Measurements from ENCODE around the gene CFAP46.
"Not testable (repeated sequence)": the region's sequence is repeated elsewhere in the genome, so short reads cannot be mapped to it uniquely, and the experiment has no call there.

Gene CFAP46

DNA sequence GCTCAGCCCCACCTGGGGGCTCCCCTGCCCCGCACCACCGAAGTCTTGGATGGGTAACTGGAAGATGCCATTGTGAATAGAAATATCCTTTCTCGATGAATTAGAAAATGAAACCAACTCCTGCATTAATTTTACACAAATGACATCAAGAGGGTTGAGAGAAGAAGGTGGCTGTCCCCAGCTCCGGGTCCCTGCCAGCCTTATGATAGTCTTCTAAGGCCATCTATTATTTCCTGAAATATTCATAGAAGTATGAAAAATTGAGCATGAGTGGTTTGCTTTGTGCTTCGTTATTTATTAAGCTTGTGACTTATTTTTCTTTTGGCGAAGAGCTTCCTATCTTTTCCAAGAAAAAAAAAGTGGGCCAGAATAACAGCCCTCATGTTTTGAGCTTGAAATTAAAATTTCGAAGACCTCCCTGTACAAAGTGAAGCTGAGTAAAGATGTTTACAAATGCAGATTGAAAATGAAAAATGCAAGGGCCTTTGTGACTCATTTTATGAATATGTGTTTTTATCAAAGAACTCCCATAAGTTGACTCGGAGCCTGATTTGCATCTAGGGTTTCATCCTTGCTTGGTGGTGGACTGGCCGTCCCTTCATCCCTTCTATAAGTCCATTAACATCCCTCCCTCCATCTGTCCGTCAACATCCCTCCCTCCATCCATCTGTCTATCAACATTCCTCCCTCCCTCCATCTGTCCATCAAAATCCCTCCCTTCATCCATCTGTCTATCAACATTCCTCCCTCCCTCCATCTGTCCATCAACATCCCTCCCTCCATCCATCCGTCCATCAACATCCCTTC lies 20.5 kb upstream of the CFAP46 start:
- no peak for DNase-seq (ENCODE audit: low spot score)

DNA sequence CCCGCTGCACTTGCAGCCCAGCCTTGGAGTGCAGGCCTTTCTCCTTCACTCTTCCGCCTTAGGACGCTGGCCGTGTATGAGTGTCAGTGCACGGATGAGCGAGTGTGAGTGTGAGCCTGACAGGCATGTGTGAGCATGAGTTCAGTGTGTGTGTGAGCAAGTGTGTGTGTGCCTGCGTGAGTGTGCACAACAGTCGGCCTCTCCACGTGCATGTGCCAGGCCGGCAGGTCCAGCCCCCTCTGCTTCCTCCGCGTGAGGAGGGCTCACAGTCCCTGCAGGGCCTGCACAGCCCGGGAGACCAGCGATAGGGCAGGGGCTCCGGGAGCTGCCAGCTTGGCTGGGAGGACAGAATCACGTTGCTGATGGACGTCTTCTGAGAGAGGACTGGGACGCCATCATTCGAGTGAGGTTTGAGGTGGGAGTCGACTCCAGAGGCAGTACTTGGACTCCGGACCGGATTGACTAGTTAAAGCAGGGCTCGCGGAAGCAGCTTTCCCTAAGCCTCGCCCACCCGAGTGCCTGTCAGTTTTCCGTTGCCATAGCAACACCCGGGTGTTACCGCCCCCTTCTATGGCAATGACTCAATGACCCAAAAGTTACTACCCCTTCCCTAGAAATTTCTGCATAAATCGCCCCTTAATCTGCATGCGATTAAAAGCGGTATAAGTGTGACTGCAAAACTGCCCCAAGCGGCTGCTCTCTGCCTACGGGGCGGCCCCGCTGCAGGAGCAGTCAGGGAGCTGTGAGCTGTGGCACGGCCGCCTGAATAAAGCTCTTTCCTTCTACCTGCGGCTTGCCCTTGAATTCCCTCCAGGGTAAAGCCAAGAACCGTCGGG lies 19.6 kb upstream of the CFAP46 start:
- no peak for DNase-seq (ENCODE audit: low spot score)

DNA sequence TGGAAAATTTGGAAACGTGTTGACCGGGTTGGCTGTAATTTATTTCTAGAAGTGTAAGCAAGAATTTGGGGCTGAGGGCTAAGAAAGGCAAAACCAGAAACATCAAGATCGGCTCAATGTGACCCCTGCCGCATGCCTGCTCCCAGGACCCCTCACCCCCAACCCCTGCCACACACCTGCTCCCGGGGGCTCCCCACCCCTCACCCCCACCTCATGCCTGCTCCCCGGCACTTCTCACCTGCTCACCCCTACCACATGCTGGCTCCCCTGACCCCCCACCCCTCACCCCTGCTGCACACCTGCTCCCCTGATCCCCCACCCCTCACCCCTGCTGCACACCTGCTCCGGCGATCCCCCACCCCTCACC lies 19.0 kb upstream of the CFAP46 start:
- DNase-seq (ENCODE audit: low spot score): no peak

DNA sequence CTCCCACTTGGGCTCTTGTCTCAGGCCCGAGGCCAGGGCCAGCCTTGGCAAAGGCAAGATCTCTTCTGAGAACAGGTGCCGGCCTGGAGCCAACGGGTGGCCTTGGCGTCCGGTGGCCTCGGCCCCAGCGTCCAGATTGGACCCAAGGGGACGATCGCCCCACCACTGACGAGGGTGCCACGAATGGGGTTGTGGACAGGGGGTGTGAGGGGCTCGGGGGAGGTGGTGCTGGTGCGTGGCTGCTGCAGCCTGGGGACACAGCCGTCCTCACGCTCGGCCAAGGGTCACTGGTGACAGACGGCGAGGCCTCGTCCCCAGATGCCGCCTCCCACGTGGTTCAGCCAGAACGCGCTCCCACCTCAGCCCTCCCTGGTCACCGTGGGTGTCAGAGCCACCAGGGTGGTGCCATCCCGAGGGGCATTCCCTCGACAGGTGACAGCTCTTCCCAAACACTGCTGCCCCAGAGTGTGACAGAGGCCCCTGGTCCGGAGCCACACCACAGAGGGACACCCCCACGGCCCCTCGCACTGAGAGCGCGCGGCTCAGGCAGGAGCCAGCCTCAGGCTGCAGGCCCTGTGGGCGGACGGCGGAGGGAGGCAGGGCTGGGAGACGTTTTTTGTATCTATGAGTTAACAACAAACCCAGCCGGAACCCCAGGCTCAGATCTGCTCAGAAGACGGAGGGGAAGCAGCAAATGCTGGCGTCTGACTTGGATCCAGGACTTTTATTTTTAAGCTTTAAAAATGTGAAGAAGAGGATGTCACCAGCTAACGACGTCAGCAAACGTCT lies 18.5 kb upstream of the CFAP46 start:
- no peak for DNase-seq (ENCODE audit: low spot score)

DNA sequence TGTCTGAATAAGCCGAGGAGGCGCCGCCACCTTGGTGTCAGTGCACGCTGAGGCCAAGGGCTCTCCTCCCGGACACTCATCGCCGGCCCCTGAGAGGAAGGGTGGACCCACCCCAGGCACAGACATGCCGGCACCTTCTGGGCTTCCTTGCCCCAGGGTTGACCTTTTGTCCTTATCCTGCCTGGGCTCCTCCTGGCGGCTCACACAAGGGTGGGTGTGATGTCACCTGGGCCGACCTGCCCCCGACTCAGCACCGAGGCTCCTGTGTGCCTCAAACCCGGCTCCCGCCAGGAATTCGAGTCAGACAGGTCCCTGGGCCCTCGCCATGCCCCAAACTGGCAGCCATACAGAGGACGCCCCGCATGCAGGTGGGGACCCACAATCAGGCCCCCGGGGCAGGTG lies 17.7 kb upstream of the CFAP46 start:
- no peak for DNase-seq (ENCODE audit: low spot score)

DNA sequence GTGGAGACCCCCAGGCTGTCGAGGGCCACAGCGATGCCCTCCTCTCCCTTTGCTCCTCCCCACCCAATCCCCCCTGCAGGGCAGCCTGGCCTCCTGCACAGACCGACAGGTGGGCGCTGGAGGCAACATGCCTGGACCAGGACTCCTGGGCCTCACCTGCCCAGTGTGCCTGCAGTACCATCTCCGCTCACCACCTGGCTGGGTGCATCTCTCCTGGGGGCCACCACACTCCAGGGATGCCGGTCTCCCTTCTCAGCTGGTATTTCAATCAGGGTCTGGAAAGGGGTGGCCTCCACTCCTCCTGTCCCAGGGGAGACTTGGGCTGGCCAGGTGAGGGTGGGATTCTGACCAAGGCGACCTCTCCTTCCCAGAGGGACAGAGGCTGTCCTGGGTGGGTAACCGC lies 17.2 kb upstream of the CFAP46 start:
- no peak for DNase-seq (ENCODE audit: low spot score)

DNA sequence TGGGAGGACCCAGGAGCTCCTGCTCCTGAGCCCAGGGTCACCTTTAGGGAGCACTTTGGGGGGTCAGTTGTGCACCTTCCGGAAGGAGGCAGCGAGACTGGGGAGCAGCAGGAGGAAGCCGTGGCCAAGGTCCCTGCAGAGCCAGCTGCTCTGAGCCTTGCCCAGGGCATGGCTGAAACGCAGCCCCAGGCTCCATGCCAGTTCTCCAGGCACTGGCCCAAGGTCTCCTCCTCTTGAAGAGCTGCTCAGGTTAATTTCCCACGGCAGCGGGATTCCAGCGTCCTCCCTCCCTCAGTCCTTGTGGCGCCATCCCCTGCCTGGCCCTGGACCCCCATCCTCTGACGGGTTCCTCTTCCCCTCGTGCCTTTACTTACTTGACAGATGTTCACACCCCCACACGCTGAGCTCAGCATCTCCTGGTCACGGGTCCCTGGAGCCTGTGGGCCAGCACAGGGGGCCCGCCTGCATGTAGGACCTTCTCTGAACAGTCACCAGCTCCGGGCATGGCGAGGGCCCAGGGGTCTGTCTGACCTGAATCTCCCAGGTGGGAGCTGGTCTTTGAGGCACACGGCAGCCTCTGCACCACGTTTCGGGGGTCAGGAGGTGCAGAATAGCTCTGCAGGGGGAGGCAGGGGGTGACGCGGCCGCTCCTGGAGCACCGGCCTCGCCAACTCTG lies 16.7 kb upstream of the CFAP46 start:
- DNase-seq (ENCODE audit: low spot score): no peak

DNA sequence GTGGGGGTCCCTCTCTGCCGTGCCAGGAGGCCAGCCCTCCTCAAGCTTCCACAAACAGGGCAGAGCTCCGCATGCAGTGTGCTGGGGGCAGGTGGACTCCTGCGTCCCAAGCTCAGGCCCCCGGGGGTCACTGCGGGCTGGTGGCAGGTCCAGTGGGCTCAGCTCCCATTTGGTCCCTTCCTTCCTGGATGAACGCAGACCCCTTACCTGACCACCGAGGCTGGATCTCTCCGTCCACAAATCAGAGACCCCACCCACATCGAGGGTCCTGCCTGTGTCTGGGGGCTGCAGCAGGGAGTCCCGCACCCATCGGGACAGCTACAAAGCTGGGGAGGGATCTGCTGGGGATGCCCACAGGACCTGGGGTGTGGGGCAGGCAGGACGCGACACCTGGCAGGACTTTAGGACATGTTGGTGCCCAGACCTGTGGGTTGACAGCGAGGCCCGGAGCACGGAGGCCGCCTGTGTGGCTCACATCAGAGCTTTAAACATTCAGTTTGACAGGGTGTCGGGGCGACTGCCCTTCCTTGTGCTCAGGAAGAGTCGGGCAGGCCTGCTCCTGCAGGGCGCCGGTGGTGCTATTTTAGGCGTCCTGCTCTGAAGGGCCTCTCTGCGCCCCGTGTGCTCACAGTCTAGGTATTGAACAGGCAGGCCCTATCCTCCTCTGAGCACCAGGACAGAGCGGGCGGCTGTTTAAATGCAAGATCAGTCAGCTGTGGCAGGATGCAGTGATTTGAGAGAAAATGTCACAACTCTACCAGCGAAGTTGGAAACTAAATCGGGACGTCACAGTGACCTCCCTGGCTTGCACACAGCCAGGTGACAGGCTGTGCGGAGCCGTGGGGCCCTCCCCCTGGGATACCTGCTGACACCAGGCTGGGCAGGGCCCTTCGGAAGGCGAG lies 15.9 kb upstream of the CFAP46 start:
- DNase-seq (ENCODE audit: low spot score): no peak

DNA sequence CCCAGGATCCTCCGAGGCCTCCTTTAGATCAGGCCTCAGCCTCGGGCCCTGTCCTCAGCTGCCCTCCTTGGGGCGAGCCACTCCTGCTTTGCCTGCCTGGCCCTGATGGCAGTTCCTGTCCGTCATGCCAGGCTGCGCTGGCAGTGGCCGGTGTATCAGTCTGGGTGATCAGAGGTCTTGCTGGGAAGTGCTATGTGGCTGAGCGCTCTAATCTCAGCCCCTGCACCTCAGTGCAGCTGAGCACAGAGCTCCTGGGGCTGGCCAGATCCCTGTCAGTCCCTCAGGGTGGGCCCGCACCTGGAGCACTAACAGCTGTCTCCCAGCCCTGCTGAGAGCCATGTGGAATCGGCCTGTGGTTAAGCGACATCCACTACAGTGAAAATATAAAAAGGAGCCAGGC lies 14.8 kb upstream of the CFAP46 start:
- DNase-seq (ENCODE audit: low spot score): no peak

DNA sequence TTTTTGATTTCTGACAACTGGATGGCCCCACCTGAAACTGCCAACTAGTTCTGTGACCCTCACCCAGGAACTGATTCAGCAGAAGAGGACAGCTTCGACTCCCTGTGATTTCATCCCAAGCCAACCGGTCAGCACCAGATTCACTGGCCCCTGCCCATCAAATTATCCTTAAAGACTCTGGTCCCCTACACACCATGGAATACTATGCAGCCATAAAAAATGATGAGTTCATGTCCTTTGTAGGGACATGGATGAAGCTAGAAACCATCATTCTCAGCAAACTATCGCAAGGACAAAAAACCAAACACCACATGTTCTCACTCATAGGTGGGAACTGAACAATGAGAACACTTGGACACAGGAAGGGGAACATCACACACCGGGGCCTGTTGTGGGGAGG lies 13.9 kb upstream of the CFAP46 start:
- not testable (repeated sequence) for DNase-seq (ENCODE audit: low spot score)

DNA sequence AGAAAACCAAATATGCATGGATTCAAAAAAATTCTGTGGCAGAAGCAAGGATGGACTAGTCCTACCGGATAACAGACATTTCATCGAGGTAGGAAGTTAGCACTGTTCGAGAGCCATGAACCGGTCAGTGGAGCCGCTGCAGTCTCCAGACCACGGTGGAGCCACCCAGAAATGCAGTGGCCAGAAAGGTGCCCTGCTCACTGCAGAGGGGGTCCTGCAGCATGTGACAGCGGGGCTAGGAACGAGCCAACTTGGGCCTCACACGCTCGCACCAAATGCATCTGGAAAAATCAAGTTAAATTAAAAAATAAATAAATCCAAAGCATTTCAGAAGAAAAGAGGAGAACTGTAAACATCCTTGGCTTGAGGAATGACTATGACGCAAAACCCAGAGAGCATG lies 13.1 kb upstream of the CFAP46 start:
- no peak for DNase-seq (ENCODE audit: low spot score)

DNA sequence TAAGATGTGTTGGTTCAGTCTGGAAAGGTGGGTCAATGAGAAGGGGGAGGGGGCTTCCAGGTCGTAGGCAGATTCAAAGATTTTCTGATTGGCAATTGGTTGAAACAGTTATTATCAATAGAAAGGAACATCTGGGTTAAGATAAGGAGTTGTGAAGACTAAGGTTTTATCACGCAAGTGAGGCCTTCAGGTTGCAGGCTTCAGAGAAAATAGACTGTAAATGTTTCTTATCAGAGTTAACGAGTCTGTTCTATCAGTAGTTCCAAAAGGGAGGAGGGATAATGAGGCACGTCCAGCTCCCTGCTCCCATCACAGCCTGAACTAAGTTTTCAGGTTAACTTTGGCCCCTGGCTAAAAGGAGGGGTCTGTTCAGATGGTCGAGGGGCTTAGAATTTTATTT lies 11.1 kb upstream of the CFAP46 start:
- no peak for DNase-seq (ENCODE audit: low spot score)

DNA sequence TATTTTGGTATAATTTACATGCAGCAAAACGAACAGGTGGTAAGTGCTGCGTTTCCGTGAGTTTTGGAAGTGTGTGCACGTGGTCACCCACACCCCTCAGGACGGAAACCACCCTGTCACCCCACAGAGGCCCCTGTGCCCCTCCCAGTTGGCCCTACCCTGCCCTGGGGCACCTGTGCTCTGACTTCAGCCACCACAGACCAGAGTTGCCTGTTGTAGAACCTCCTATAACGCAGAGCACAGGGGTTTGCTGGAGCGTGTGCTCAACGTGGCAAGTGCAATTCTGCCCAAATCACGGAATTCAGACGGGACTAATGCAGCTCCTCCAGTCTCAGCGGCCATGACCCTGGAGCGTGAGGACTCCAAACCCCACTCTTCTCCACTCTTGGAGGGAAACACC lies 9.6 kb upstream of the CFAP46 start:
- no peak for DNase-seq (ENCODE audit: low spot score)

DNA sequence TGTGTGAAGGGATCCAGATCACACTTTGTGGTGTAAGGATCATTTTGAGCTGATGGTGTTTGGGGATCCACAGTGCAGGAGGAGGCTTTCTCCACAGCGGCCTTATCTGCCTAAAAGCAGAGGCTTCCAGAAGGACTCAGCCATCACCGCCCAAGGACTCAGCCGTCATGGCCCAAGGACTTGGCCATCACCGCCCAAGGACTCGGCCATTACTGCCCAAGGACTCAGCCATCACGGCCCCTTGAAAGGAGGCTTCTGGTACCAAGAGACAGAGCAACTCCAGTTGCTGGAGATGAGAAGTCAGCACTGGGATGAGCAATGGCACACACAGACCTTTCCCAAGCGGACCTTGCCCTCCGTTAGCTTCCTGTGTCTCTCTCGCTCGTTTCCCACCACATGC lies 6.0 kb upstream of the CFAP46 start:
- DNase-seq (ENCODE audit: low spot score): no peak

DNA sequence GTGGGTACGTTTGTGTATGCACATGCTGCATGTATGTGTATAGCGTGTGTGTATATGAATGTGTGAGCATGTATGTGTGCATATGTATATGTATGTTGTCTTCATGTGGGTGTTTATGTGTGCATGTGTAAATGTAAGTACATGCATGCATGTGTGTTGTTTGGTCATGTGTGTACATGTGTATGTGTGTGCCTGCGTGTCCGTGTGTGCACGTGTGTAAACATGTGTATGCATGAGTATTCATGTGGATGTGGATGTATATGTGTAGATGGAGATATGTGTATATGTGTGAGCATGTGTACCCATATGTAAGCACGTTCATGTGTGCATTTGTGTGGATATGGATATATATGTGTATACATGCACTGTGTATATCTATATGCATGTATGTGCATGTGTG lies 5.5 kb upstream of the CFAP46 start:
- DNase-seq (ENCODE audit: low spot score): no peak

DNA sequence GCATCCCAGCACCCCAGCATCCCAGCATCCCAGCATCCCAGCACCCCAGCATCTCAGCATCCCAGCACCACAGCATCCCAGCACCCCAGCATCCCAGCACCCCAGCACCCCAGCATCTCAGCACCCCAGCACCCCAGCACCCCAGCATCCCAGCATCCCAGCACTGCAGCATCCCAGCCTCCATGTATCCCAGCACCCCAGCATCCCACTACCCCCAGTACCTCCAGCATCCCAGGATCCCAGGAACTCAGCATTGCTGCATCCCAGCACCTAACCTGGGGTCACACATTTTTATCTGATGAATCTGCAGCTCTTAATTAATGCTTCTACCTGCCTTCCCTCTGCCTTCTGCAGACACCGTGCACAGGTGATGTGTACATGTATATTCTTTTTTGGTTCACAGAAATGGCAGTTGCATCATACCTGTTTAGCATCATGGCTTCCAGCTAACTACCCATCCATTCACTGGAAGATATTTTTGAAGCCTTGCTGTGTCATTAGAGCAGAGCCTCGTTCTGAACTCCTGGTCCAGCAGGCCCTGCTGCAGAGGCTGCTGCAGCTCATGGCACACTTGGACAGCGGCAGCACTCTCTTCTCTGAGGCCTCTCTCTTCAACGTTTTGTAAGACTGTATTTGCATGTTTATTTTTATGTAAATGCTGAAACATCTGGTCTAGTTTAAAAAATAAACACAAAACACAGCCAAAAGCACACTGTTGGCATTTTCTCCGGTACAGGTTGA lies 4.6 kb upstream of the CFAP46 start:
- no peak for DNase-seq (ENCODE audit: low spot score)

DNA sequence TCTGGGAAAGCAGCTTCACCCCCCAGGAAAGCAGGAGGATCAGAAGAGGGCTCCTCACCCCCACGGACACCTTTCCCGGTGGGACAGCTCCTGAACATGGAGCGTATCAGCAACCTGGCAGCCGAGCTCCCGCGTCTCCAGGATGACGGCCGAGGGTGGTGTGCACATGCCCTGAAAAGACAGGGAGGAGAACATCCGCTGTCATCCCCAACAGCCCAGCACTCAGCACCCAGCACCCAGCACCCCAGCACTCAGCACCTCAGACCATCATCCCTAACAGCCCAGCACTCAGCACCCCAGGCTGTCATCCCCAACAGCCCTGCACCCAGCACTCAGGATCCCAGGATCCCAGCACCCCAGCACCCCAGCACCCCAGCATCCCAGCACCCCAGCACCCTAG lies 3.9 kb upstream of the CFAP46 start:
- no peak for DNase-seq (ENCODE audit: low spot score)

DNA sequence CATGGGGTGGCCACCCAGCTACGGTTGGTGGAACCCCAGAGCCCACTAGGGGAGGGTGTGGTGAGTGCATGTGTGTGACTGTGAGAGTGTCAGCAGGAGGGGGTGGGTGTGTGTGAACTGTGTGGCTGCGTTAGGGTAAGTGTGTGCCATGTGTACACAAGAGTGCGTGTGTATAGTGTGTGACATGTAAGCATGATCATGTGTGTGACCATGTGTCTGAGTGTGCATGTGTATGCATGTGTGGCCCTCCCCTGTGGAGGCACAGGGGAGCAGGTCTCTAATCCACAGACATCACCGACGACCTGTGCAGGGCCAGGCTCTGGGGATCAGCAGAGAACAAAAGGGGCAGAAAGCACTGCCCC lies 3.5 kb upstream of the CFAP46 start:
- no peak for DNase-seq (ENCODE audit: low spot score)

DNA sequence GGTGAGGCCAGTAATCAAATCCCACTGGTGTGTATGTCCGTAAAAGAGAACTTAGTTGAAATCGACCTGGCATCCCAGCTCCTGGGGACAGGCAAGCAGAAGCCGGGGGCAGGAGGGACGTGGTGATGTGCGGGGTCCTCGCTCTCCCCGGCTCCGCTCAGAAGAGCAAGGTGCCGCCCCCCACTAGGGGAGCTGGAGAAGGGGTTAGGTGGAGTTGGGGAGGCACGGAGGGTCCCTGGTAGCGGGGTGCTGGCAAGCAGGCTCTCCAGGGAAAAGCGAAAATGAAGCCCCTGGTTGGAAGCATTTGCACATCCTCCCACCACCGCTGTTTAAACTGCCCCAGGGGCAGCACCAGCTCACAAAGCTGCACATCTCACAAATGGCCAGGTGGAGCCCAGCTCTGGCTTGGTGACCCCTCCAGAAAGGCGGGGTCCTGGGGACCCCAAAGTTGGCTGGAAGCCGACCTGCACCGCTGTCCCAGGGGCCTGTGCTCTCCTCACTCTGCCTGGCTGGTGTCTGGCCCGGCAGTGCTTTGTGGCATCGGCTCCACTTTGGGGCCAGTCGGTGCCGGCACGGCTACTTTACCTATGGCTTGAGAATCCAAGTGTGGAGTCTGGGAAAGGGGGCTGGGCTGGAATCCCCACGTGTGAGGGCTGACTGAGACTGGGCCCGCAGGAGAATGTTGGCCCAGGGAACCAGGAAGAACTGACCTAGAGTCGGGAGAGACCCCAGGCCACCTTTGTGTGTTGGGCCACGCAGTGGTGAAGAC lies 2.9 kb upstream of the CFAP46 start:
- no peak for DNase-seq (ENCODE audit: low spot score)

DNA sequence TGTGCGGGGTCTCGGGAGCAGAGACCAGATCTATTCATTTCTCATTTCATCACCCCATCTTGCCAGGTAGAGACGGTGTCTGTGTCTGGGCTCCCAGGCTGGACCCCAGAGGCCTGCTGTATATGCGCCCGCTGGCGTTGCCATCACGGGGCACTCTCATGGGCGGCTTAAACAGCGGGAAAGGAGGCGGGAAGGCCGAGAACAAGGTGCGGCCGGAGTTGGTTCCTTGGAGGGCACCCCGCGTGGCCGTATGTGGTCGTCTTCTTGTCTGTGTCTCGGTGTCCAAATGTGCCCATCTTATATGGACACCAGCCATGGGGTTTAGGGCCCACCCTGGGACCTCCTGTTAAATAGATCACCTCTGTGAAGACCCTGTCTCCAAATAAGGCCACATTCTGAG lies 2.1 kb upstream of the CFAP46 start:
- DNase-seq (ENCODE audit: low spot score): no peak

Data from RKO (cell line).